Panc1 (cell line): ENCODE data around the gene EPYC. TPM values are rescaled to one million over a fixed set of nuclear protein-coding genes. Genes with fewer than 3 reads are reported as not detected.
"Not testable (repeated sequence)": the region's sequence is repeated elsewhere in the genome, so short reads cannot be mapped to it uniquely, and the experiment has no call there.

Experiments used
- ATAC-seq: fragments of 200-7000 bp; cut with Tn5 transposase; 2 replicates; pipeline ENCODE4 v1.9.1; 2020; ENCODE audit warnings: mild to moderate bottlenecking, moderate library complexity
- BruUV-seq: library from RNA; stranded (reverse); fragments of 400-500 nt; replicated peaks from 2 replicates; lab custom pipeline; 2021; lab: Mats Ljungman, UMichigan
- CTCF ChIA-PET: fragments of 300-600 bp; sonication (Branson Sonifier 250); formaldehyde crosslinking; loops from one replicate; lab custom pipeline; 2022; ENCODE audit warnings: antibody characterized with exemption; lab: Charles Lee
- POLR2A ChIA-PET: fragments of 300-600 bp; sonication (Branson Sonifier 250); formaldehyde crosslinking; loops from one replicate; lab custom pipeline; 2022; ENCODE audit warnings: antibody characterized with exemption; lab: Charles Lee
- DNase-seq: peaks from one replicate; pipeline ENCODE4 v3.0.0-alpha.2; 2010; ENCODE audit warnings: low read depth, low spot score
- H3K27ac ChIP-seq: 2 replicates; pipeline ENCODE4 v1.5.1; 2011; ENCODE audit warnings: mild to moderate bottlenecking, low read length, inconsistent platforms
- H3K27me3 ChIP-seq: fragments of 200-500 bp; sonication (Bioruptor generic); 2 replicates; pipeline ENCODE4 v1.6.0; 2014; ENCODE audit warnings: low read length, inconsistent platforms; ENCODE audit not compliant: control insufficient read depth, insufficient read depth
- H3K36me3 ChIP-seq: fragments of 200-500 bp; sonication (Bioruptor generic); 2 replicates; pipeline ENCODE4 v1.5.1; 2014; ENCODE audit warnings: inconsistent platforms, mild to moderate bottlenecking, low read length, moderate library complexity; ENCODE audit not compliant: control insufficient read depth, insufficient read depth
- H3K4me1 ChIP-seq: 2 replicates; pipeline ENCODE4 v1.5.1; 2011; ENCODE audit warnings: inconsistent platforms, mild to moderate bottlenecking, low read length, moderate library complexity; ENCODE audit not compliant: control insufficient read depth, insufficient read depth
- H3K4me3 ChIP-seq, 2 experiments: 2 replicates each; pipeline ENCODE4 v1.5.1; 2011 to 2012; ENCODE audit warnings: low read depth in 2 of 2, low read length in 2 of 2, mild to moderate bottlenecking in 2 of 2, inconsistent platforms in 1 of 2, moderate library complexity in 1 of 2
- H3K9me3 ChIP-seq: fragments of 200-500 bp; sonication (Bioruptor generic); 2 replicates; pipeline ENCODE4 v1.5.1; 2014; ENCODE audit warnings: low read depth, mild to moderate bottlenecking, inconsistent platforms, low read length, moderate library complexity; ENCODE audit not compliant: control insufficient read depth, insufficient read depth
- POLR2AphosphoS5 ChIP-seq: IDR thresholded peaks from 2 replicates; pipeline ENCODE4 v1.6.1; 2012; ENCODE audit warnings: mild to moderate bottlenecking, low read depth, low read length, moderate library complexity
- REST ChIP-seq, 2 experiments: IDR thresholded peaks; 2 replicates each; pipeline ENCODE4 v1.6.1; 2011 to 2012; ENCODE audit warnings: low read depth in 2 of 2, control low read depth in 1 of 2, low read length in 1 of 2, mild to moderate bottlenecking in 1 of 2, moderate library complexity in 1 of 2; ENCODE audit not compliant: insufficient read depth in 1 of 2
- SIN3A ChIP-seq: IDR thresholded peaks from 2 replicates; pipeline ENCODE4 v1.6.1; 2012; ENCODE audit warnings: low read depth, mild to moderate bottlenecking, low read length, moderate library complexity, borderline replicate concordance; ENCODE audit not compliant: insufficient read depth
- TCF7L2 ChIP-seq: IDR thresholded peaks from 2 replicates; pipeline ENCODE4 v1.6.1; 2011; ENCODE audit warnings: mild to moderate bottlenecking, low read depth, low read length, inconsistent platforms
- in situ Hi-C: cut with HindIII; loops from 2 replicates; pipeline ENCODE4 v1.10.0; 2016; ENCODE audit warnings: low sequenced_read_pairs, low pct_unique_long_range_greater_than_20kb
- intact Hi-C: fragments of 100-400 bp; cut with micrococcal nuclease; formaldehyde crosslinking; loops from one replicate; pipeline ENCODE4 v1.10.0; 2022; ENCODE audit not compliant: unreplicated experiment
- total RNA-seq: library from RNA; stranded (reverse); gene quantifications from one replicate; pipeline ENCODE4 v1.2.1, GENCODE V29; 2021; ENCODE audit not compliant: unreplicated experiment
- TF ChIP-seq, protein P1 (sequence below): fragments of 450-650 bp; IDR thresholded peaks from 2 replicates; pipeline ENCODE4 v1.5.1; 2017; ENCODE audit warnings: mild to moderate bottlenecking

EPYC gene
- total RNA-seq, 1 experiment from 2014 or later: not detected

DNA sequence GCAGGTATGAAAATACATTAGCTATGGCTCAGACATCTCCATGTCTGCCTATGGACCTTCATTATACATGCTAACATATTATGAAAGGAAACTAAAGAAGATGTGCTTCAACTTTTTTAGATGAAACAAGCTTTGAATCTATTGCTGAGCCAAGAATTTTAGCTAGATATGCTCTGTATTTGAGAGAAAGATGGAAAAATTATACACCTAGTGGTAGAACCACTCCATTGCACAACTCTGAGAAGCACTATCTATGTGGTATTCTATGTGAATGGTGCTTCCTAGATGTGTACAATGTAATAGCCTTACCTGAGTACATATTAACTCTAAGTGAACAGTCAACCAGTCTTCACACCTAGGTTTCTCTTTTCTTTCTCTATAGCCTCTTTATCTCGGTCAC is 17.3 kb downstream of the EPYC start:
- DNase-seq (no peak), ATAC-seq (no peak)
- no peak overlapping the region for H3K27ac ChIP-seq
- ChIA-PET CTCF (no interaction called here), POLR2A (no interaction called here)
- in situ Hi-C loops: no loop called here
- no peaks in the 10 kb centered on the region for H3K27me3 ChIP-seq
- H3K4me3 ChIP-seq: no peak overlapping the region
- intact Hi-C loops: no loop called here
- TF ChIP-seq REST (IDR thresholded peaks at IDR 0.05; ENCODE audit: insufficient read depth in 1 of 2, low read depth in 2 of 2, low read length in 1 of 2) (no peak), TCF7L2 (no peak), SIN3A (no peak), POLR2AphosphoS5 (no peak)
- TF ChIP-seq, protein P1, sequence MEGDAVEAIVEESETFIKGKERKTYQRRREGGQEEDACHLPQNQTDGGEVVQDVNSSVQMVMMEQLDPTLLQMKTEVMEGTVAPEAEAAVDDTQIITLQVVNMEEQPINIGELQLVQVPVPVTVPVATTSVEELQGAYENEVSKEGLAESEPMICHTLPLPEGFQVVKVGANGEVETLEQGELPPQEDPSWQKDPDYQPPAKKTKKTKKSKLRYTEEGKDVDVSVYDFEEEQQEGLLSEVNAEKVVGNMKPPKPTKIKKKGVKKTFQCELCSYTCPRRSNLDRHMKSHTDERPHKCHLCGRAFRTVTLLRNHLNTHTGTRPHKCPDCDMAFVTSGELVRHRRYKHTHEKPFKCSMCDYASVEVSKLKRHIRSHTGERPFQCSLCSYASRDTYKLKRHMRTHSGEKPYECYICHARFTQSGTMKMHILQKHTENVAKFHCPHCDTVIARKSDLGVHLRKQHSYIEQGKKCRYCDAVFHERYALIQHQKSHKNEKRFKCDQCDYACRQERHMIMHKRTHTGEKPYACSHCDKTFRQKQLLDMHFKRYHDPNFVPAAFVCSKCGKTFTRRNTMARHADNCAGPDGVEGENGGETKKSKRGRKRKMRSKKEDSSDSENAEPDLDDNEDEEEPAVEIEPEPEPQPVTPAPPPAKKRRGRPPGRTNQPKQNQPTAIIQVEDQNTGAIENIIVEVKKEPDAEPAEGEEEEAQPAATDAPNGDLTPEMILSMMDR: no peak; the same call in 1 of the 2 replicates
- H3K4me1 ChIP-seq: no peaks in the 10 kb centered on the region
- BruUV-seq: no TSS peak
- H3K9me3 ChIP-seq: no peaks in the 10 kb centered on the region
- H3K36me3 ChIP-seq: no peaks in the 10 kb centered on the region; the same call in 1 of the 2 replicates

DNA sequence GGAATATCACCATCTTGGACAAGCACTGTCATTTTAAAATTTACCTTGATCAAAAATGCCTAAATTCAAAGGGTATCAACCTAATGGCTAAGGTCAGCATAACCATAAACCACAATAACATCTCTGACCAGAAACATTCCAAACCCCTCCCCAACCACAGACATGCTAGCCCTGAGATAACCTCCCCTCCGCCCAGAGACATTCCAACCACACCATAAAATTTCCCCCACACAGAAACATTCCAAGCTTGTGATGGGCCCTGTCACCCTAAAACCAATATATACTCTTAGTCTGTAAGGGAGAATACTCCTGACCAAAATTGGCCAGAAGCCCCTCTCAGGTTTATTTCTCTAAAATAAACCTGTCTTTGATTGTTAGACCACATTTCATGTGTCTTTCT is 17.7 kb downstream of the EPYC start:
- Histone ChIP-seq H3K4me1 (no peaks in the 10 kb centered on the region), H3K4me3 (no peak overlapping the region), H3K27ac (no peak overlapping the region), H3K36me3 (no peaks in the 10 kb centered on the region; the same call in 1 of the 2 replicates), H3K9me3 (no peaks in the 10 kb centered on the region), H3K27me3 (no peaks in the 10 kb centered on the region)
- no peak for ATAC-seq
- TF ChIP-seq, protein P1: no peak
- no peak for TF ChIP-seq SIN3A
- TF ChIP-seq POLR2AphosphoS5: no peak
- no peak for TF ChIP-seq REST (IDR thresholded peaks at IDR 0.05; ENCODE audit: insufficient read depth in 1 of 2, low read depth in 2 of 2, low read length in 1 of 2)
- no peak for TF ChIP-seq TCF7L2
- no peak for DNase-seq
- POLR2A ChIA-PET: no interaction called here
- intact Hi-C loops: no loop called here
- no TSS peak for BruUV-seq
- CTCF ChIA-PET: no interaction called here
- in situ Hi-C loops: no loop called here

DNA sequence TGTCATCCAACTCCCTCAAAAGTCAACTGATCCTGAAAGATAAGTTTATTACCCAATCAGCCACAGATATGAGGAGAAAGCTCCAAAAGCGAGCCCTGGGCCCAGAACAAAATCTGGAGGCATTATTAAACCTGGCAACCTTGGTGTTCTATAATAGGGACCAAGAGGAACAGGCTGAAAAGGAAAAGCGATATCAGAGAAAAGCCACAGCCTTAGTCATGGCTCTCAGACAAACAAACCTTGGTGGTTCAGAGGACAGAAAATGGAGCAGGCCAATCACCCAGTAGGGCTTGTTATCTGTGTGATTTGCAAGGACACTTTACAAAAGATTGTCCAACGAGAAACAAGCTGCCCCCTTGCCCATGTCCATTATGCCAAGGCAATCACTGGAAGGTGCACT is 19.4 kb downstream of the EPYC start:
- H3K36me3 ChIP-seq, H3K27me3 ChIP-seq, H3K4me3 ChIP-seq, BruUV-seq, CTCF ChIA-PET, POLR2A ChIA-PET, H3K27ac ChIP-seq, H3K9me3 ChIP-seq, DNase-seq, in situ Hi-C loops, intact Hi-C loops, ATAC-seq, H3K4me1 ChIP-seq: not testable (repeated sequence)
